Progenitor cell of endocrine pancreas (in vitro differentiated cells): ENCODE data around the gene AATK. TPM values are rescaled to one million over a fixed set of nuclear protein-coding genes. Genes with fewer than 3 reads are reported as not detected.

Experiments used
- DNase-seq: peaks from one replicate; pipeline ENCODE4 v3.0.0; 2021; ENCODE audit warnings: low spot score; ENCODE audit not compliant: unreplicated experiment
- H3K27ac Mint-ChIP-seq: 2 replicates; pipeline ENCODE4 v1.8.0; 2021; ENCODE audit warnings: mild to moderate bottlenecking, moderate library complexity, mixed read lengths
- H3K27me3 Mint-ChIP-seq: 2 replicates; pipeline ENCODE4 v1.8.0; 2021; ENCODE audit warnings: mixed read lengths
- H3K36me3 Mint-ChIP-seq: 2 replicates; pipeline ENCODE4 v1.8.0; 2022; ENCODE audit warnings: mixed read lengths; ENCODE audit not compliant: insufficient read depth
- H3K4me1 Mint-ChIP-seq: 2 replicates; pipeline ENCODE4 v1.8.0; 2021; ENCODE audit warnings: low read depth, mixed read lengths
- H3K4me3 Mint-ChIP-seq: 2 replicates; pipeline ENCODE4 v1.8.0; 2021; ENCODE audit warnings: low read depth, mild to moderate bottlenecking, moderate library complexity, mixed read lengths
- H3K9me3 Mint-ChIP-seq: 2 replicates; pipeline ENCODE4 v1.8.0; 2021; ENCODE audit warnings: low read depth, mixed read lengths
- CTCF ChIP-seq: fragments of 200-600 bp; sonication (generic); IDR thresholded peaks from one replicate; pipeline ENCODE4 v1.5.0; 2021; ENCODE audit warnings: antibody characterized with exemption, mild to moderate bottlenecking; ENCODE audit not compliant: unreplicated experiment
- total RNA-seq: library from RNA; stranded (reverse); gene quantifications from 2 replicates; pipeline ENCODE4 v1.2.1, GENCODE V29; 2021

AATK gene
- total RNA-seq, 1 donor from 2014 or later, result 12.9 TPM

DNA sequence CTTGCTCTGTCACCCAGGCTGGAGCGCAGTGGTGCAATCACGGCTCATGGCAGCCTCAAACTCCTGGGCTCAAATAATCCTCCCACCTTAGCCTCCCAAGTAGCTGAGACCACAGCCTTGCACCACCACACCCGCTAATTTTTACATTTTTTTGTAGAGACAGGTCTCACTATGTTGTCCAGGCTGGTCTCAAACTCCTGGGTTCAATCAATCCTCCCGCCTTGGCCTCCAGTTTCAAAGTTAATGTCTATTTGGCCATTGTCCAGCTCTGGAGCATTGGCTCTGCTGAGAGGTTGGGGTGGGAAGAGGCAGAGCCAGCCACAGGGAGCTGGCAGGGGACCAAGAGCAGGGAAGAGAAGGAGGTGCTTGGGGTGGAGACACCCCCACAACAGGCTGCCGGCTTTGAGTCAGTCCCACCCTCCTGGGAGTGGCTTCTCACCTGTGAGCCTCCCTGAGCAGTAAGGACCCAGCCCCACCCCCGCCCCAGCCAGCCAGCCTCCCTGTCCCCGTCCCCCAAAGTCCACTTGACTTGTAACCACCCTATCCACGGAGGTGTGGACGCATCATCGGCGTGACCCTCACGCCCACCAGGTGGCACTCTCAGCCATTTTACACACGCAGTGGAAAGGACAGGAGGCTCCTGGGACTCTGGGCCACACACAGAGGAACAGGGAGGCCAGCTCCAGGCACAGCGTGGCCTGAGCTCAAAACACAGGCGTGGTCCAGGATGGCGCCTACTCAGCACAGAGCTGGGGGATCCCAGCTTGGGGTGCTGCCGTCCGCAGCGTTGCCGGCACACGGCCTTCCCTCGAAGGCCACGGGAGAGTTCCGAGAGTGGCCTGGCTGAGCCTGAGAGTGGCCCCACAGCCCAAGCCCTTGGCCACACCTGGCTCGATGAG is 23.5 kb downstream of the AATK start:
- TF ChIP-seq CTCF, result peak; percentile 69
- DNase-seq, result peak; percentile 66
- Mint-ChIP-seq H3K4me1 (no peaks in the 10 kb centered on the region), H3K4me3 (no peak overlapping the region), H3K27ac (no peak overlapping the region), H3K9me3 (peaks cover 3% of the 10 kb centered on the region), H3K27me3 (no peaks in the 10 kb centered on the region), H3K36me3 (no peaks in the 10 kb centered on the region)

- no peaks in the 10 kb centered on the region for H3K36me3 Mint-ChIP-seq
- no peak for TF ChIP-seq CTCF
- no peak overlapping the region for H3K27ac Mint-ChIP-seq
- H3K9me3 Mint-ChIP-seq, result peaks cover 3% of the 10 kb centered on the region
- H3K4me1 Mint-ChIP-seq, result no peaks in the 10 kb centered on the region
- no peaks in the 10 kb centered on the region for H3K27me3 Mint-ChIP-seq
- no peak for DNase-seq
- no peak overlapping the region for H3K4me3 Mint-ChIP-seq
These were observed 25.3 kb downstream of the AATK start for GRCh38 chr17:81140695-81141094.

GRCh38 chr17:81140018-81140417 is 26.0 kb downstream of the AATK start:
- TF ChIP-seq CTCF, result no peak
- H3K4me3 Mint-ChIP-seq, result no peak overlapping the region
- peaks cover 3% of the 10 kb centered on the region for H3K9me3 Mint-ChIP-seq
- no peaks in the 10 kb centered on the region for H3K4me1 Mint-ChIP-seq
- no peaks in the 10 kb centered on the region for H3K36me3 Mint-ChIP-seq
- no peak for DNase-seq
- H3K27me3 Mint-ChIP-seq, result no peaks in the 10 kb centered on the region
- H3K27ac Mint-ChIP-seq, result no peak overlapping the region

GRCh38 chr17:81139428-81139827 is 26.6 kb downstream of the AATK start:
- Mint-ChIP-seq H3K27me3 (no peaks in the 10 kb centered on the region), H3K4me3 (no peak overlapping the region), H3K9me3 (peaks cover 3% of the 10 kb centered on the region), H3K27ac (no peak overlapping the region), H3K36me3 (no peaks in the 10 kb centered on the region), H3K4me1 (no peaks in the 10 kb centered on the region)
- DNase-seq, result no peak
- TF ChIP-seq CTCF, result no peak

GRCh38 chr17:81138500-81138899 is 27.5 kb downstream of the AATK start:
- no peak for TF ChIP-seq CTCF
- Mint-ChIP-seq H3K9me3 (peaks cover 3% of the 10 kb centered on the region), H3K27ac (no peak overlapping the region), H3K4me1 (no peaks in the 10 kb centered on the region), H3K4me3 (no peak overlapping the region), H3K27me3 (no peaks in the 10 kb centered on the region), H3K36me3 (no peaks in the 10 kb centered on the region)
- DNase-seq, result no peak
